Caki2 (cell line): ENCODE data around the gene SOST. TPM values are rescaled to one million over a fixed set of nuclear protein-coding genes. Genes with fewer than 3 reads are reported as not detected.
A peak's percentile ranks its signal among the peaks of the same experiment; 100 is the strongest.
"Not testable (repeated sequence)": the region's sequence is repeated elsewhere in the genome, so short reads cannot be mapped to it uniquely, and the experiment has no call there.

Source experiments
- DNase-seq: peaks from one replicate; pipeline ENCODE4 v3.0.0-alpha.2; 2015; ENCODE audit warnings: low read depth
- in situ Hi-C: cut with HindIII; loops from 2 replicates; pipeline ENCODE4 v1.10.0; 2016; ENCODE audit warnings: low sequenced_read_pairs, low pct_unique_long_range_greater_than_20kb, mixed read lengths
- total RNA-seq: library from RNA; depleted of rRNA; stranded (reverse); fragments of >200 nt; shearing (Covaris generic); gene quantifications from 2 replicates; pipeline ENCODE4 v1.2.3, GENCODE V29; 2014; ENCODE audit warnings: low replicate concordance; rRNA removed

Gene SOST
- 1.8 and 2.4 TPM in 2 replicates for total RNA-seq

GRCh38 chr17:43758497-43759174, at the start of gene SOST:
Gene SOST, minus strand, starts transcription at chr17:43758791. Its CDS starts 50 bp downstream, at chr17:43758741.
- DNase-seq: no peak
- in situ Hi-C loops: loop anchor here (10.0 kb wide), 1 partner anchor 54 kb away; no protein-coding TSS in a partner anchor

DNA sequence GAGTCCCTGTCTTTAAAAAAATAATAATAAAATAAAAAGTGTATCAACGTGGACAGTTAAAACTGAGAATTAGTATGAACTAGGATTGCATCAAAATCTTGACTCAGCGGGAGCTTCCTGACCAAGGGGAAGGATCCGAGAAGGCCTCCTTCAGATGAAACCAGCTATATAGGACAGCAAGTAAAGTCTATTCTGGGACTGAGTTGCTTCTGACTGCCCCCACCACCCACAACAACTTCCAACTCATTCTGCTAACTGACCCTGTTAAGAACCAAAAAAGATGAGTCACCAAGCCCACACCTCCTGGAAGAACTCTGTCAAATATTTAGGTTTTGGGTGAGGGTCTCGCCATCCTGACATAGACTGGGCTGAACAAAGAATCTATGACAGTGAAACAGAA, 49.5 kb upstream of the SOST start:
- no peak for DNase-seq
- in situ Hi-C loops: no loop called here

GRCh38 chr17:43805117-43805516, 46.5 kb upstream of the SOST start:
- DNase-seq: no peak
- in situ Hi-C loops: no loop called here

DNA sequence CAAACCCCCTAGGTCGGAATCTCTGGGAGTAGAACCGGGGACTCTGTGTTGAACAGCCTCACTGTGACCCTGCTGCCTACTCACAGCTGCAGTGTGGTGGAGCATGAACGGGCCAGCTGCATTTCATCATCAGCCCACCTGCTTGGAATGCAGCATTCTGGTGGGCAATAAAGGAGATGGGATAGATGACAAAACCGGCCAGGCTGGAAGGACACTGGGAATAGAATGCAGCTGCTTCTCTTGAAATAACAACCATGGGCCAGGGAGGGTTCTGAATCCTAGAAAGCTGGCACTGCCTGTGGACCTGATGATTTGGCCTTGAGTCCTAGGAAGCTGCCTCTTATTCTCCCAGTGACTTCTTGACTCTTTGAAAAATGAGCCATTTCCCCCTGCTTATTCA, 45.2 kb upstream of the SOST start:
- no peak for DNase-seq
- in situ Hi-C loops: no loop called here

DNA sequence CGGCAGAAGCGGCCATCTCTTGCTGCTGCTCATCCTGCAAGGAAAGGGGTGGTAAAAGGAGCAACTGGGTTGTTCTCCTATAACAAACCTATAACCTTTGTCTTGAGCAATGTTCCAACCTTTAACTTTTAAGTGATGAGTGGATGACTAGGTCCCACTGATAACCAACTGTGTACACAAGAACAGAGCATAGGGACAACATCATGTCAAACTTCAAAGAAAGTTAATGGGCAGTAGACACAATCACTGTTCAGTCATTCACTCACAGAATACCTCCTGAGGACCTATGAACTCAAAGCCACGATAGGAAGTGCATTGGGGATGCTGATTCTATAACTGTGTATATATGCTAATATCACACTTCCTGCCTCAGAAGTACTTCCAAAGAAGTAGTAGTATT, 43.3 kb upstream of the SOST start:
- in situ Hi-C loops: no loop called here
- DNase-seq: no peak

- in situ Hi-C loops: no loop called here
- no peak for DNase-seq
Measured at GRCh38 chr17:43800736-43801135, 42.1 kb upstream of the SOST start.

GRCh38 chr17:43799047-43799446, 40.5 kb upstream of the SOST start:
- in situ Hi-C loops: no loop called here
- no peak for DNase-seq

- in situ Hi-C loops, DNase-seq: not testable (repeated sequence)
Measured at GRCh38 chr17:43798024-43798423, 39.4 kb upstream of the SOST start.

DNA sequence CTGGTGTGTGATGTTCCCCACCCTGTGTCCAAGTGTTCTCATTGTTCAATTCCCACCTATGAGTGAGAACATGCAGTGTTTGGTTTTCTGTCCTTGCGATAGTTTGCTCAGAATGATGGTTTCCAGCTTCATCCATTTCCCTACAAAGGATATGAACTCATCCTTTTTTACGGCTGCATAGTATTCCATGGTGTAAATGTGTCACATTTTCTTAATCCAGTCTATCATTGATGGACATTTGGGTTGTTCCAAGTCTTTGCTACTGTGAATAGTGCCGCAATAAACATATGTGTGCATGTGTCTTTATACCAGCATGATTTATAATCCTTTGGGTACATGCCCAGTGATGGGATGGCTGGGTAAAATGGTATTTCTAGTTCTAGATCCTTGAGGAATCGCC, 34.1 kb upstream of the SOST start:
- DNase-seq, in situ Hi-C loops: not testable (repeated sequence)

GRCh38 chr17:43791589-43791988, 33.0 kb upstream of the SOST start:
- in situ Hi-C loops: no loop called here
- peak; percentile 49 for DNase-seq

DNA sequence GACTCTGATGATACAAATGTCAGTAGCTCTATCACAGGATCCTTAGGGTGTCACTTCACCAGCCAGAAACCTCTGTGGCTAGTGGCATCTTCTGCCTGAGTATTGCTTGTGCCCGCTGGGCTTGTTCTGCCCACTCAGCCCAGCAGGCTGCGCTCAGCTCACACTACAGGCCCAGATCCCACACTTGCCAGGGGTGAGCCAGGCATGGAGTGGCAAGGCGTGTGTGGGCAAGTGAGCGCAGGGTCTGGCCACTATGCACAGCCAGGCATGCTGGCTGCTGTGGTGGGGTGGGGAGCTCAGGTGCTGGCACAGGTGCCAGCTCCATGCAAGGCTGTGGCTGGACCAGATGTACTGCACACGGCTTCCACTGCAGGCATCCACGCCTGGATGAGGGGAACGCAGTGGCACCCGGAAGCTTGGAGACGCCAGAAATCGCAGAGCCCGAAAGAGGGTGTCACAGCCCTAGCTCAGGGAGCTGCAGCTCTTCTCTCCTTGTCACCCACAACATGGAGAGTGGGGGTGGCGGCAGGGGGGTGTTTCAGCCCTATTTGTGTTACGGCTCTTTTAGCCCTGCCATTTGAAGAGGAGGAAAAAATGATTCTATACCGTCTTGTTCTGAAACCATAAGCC, 31.8 kb upstream of the SOST start:
- in situ Hi-C loops: no loop called here
- DNase-seq: no peak

GRCh38 chr17:43789482-43789881, 30.9 kb upstream of the SOST start:
- in situ Hi-C loops: no loop called here

DNA sequence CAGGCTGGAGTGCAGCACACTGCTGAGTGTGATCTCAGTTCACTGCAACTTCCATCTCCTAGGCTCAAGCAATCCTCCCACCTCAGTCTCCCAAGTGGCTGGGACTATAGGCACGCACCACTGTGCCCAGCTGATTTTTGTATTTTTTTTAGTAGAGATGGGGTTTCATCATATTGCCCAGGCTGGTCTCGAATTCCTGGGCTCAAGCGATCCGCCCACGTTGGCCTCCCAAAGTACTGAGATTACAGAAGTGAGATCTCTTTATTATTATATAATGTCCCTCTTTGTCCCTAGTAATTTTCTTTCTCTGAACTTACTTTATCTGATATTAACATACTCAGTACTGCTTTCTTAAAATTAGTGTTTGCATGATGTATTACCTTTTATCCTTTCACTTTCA, 29.9 kb upstream of the SOST start:
- DNase-seq: no peak
- in situ Hi-C loops: no loop called here

More at GRCh38 chr17:43789482-43789881, 30.9 kb upstream of the SOST start:
- DNase-seq: no peak

GRCh38 chr17:43787728-43788127, 29.1 kb upstream of the SOST start:
- in situ Hi-C loops: no loop called here
- DNase-seq: no peak

DNA sequence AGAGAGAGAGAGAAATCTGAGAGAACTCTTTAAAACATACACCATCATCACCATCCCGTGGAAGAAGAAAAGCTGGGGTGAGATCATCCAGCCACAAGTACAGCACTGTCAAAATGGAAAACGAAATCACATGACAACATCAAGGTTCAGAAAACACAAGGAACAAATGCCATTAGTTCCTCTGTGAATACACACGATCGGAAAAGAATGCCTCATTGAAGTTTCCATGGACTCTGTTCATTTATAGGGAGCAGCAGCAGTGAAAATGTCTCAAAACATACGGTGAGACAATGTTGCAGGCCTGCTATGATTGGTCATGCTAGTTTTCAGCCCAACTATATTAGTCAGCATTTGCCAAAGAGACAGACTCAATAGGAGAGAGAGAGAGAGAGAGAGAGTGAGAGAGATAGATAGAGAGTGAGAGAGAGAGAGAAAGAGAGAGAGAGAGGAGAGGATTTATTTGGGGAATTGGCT, 26.1 kb upstream of the SOST start:
- no peak for DNase-seq
- in situ Hi-C loops: no loop called here

DNA sequence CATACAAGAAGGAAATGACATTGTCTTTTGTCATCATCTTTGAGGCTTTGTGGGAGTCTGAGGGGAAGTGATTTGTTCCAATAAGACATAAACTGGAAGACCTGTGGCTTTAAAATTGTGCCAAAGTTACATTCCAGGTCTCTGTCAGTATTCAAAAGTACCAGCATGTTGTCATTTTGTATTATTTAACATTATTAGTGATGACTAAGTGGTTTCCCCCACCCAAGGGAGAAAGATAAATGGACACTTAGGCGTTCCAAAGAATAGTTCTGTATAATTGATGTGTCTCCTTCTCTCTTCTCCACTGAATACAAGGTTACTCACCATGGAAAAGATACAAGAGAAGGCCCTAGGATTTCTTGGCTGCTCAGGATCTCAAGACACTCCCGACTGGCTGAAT, 25.5 kb upstream of the SOST start:
- DNase-seq: no peak
- in situ Hi-C loops: no loop called here

- DNase-seq: no peak
- in situ Hi-C loops: no loop called here
Measured at GRCh38 chr17:43782913-43783680, 24.5 kb upstream of the SOST start.

DNA sequence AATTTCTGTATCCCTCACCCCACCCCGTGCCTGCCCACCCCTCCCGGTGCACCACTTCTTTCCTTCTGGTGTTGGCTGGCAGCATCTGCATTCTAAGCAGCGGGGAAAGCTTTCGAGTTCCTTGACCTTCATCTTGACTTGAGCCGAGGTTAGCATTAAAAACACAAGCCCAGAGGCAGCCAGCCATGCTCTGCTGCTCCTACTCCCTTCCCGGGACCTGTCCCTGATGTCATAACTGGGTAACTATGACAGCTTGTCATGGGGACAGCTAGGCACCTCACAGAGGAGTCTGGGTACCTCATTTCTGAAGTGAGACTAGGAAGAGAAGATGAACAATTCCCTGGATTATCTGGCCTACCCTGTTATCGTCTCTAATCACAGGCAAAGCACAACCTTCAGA, 21.5 kb upstream of the SOST start, which contains the start of gene CFAP97D1:
TSS of gene CFAP97D1 (plus strand) at position 301 of the 400 bp plus-strand sequence. CDS start at position 329, 28 bp downstream.
- no peak for DNase-seq
- in situ Hi-C loops: no loop called here
